Mucosa of descending colon (tissue), 3 donors: Measurements from ENCODE around the gene CLSTN2. TPM values are rescaled to one million over a fixed set of nuclear protein-coding genes. Genes with fewer than 3 reads are reported as not detected.
A peak's percentile ranks its signal among the peaks of the same experiment; 100 is the strongest.

ENCODE experiments used
- ATAC-seq: fragments of 200-7000 bp; cut with Tn5 transposase; one replicate; pipeline ENCODE4 v1.9.1; 2020; ENCODE audit warnings: mild to moderate bottlenecking, moderate library complexity
- DNase-seq, 3 donors: peaks; one replicate each; pipeline ENCODE4 v3.0.0-alpha.2; 2020
- H3K36me3 ChIP-seq: fragments of 200-600 bp; one replicate; pipeline ENCODE4 v1.8.0; 2021; ENCODE audit warnings: low read depth, mild to moderate bottlenecking
- H3K4me1 ChIP-seq: fragments of 200-600 bp; one replicate; pipeline ENCODE4 v1.8.0; 2021; ENCODE audit warnings: low read depth, mild to moderate bottlenecking
- H3K4me3 ChIP-seq: fragments of 200-600 bp; one replicate; pipeline ENCODE4 v1.8.0; 2021; ENCODE audit warnings: mild to moderate bottlenecking
- H3K9me3 ChIP-seq: fragments of 200-600 bp; one replicate; pipeline ENCODE4 v1.8.0; 2021; ENCODE audit warnings: mild to moderate bottlenecking
- CTCF ChIP-seq: fragments of 200-600 bp; IDR thresholded peaks from one replicate; pipeline ENCODE4 v1.8.0; 2022; ENCODE audit warnings: antibody characterized with exemption, mild to moderate bottlenecking
- intact Hi-C, 2 donors: fragments of 100-400 bp; cut with DNase I in 1 of 2; cut with micrococcal nuclease in 1 of 2; formaldehyde crosslinking; loops; one replicate each; pipeline versions ENCODE4 v1.11.0 to v1.11.1; 2022; cut with DNase I, micrococcal nuclease
- total RNA-seq, 3 donors: library from RNA; stranded (reverse); fragmentation: NEBNext Ultra II Directional in 2 of 3; extraction: Animal tissue kit (Norgen Biotek cat#: 25700) in 2 of 3; gene quantifications; one replicate each; pipeline versions ENCODE4 v1.2.1 to v1.2.4, GENCODE V29; 2021 to 2023
- donor health status: DM: no; HTN: no; CAD: no; lungs with moderate emphysema.
- donor health status: DM: no; HTN: no; CAD: no.
- donor health status: DM: no; HTN: yes; CAD: no.

CLSTN2 gene
- total RNA-seq, 3 donors from 2014 or later: 0.90 to 5.3 (median 2.5) TPM

DNA sequence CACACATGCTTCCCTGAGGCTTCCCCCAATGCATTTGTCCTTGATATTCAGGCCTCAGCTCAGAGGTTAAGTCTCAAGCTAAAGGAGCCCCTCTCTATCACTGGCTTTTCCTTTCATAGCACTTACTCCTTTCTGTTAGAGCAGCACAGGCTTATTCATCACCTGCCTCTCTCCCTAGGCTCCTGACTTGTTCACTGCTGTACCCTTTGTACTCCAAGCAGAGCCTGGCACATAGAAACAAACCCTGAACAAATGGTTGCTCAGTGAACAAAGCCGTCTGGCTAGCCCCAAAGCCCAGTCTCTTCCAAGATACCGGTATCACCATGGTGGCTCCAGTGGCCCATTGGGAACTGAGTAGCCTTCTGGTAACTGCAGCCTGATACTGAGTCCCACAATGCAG lies 511.7 kb downstream of the CLSTN2 start:
- intact Hi-C loops: no loop called here
- Histone ChIP-seq H3K36me3 (no peaks in the 10 kb centered on the region), H3K9me3 (no peaks in the 10 kb centered on the region), H3K4me3 (no peak overlapping the region), H3K4me1 (no peaks in the 10 kb centered on the region)
- ATAC-seq (no peak), DNase-seq (no peak)
- no peak for TF ChIP-seq CTCF

DNA sequence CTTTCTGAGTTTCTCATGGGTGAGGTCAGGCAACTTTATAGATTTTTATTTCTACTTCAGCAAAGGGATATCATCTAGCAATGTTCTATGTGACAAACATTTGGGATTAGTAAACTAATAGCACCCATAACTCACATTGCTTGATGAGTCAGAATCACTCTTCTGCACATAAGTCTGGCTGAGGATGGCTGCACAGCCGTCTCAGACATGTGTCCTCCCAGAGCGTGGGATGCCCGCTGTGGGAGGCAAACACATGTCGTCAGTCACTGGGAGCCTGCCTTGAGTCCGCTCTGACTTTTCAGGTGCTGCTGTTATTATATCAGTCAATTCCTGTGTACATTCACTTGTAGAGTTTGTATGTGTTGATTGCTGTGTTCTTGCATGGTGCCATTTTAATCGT lies 512.2 kb downstream of the CLSTN2 start:
- no peaks in the 10 kb centered on the region for H3K4me1 ChIP-seq
- ATAC-seq (no peak), DNase-seq (no peak)
- no peaks in the 10 kb centered on the region for H3K9me3 ChIP-seq
- intact Hi-C loops: no loop called here
- H3K36me3 ChIP-seq: no peaks in the 10 kb centered on the region
- no peak for TF ChIP-seq CTCF
- H3K4me3 ChIP-seq: no peak overlapping the region

DNA sequence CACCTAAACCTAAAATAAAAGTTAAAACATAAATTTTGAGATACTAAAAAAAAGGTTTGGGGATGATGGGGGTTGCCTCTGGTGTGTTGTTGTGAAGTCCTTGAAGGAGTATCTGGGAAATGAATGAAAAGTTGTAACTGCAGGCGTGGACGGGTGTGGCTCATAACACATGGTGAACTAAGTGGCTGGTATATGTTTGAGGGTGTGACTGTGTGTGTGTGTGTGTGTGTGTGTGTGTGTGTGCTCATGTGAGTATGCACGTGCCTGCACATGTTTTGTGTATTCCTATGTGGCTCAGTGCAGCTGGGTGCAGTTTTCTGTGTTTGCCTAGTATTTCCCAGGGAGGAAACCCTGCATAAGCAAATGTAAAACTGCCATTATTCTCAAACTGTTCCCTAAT lies 513.0 kb downstream of the CLSTN2 start:
- Histone ChIP-seq H3K9me3 (no peaks in the 10 kb centered on the region), H3K36me3 (no peaks in the 10 kb centered on the region), H3K4me1 (no peaks in the 10 kb centered on the region), H3K4me3 (no peak overlapping the region)
- ATAC-seq: peak; percentile 70
- intact Hi-C loops: no loop called here
- no peak for TF ChIP-seq CTCF
- peak in 1 of 3 donors; percentile 58 for DNase-seq

GRCh38 chr3:140449413-140450256 lies 514.6 kb downstream of the CLSTN2 start:
- no peak for DNase-seq
- no peaks in the 10 kb centered on the region for H3K36me3 ChIP-seq
- intact Hi-C loops: no loop called here
- no peak for TF ChIP-seq CTCF
- no peaks in the 10 kb centered on the region for H3K9me3 ChIP-seq
- H3K4me1 ChIP-seq: no peaks in the 10 kb centered on the region
- no peak for ATAC-seq
- no peak overlapping the region for H3K4me3 ChIP-seq

- DNase-seq: no peak
- H3K9me3 ChIP-seq: no peaks in the 10 kb centered on the region
- no peak overlapping the region for H3K4me3 ChIP-seq
- no peaks in the 10 kb centered on the region for H3K4me1 ChIP-seq
- no peaks in the 10 kb centered on the region for H3K36me3 ChIP-seq
- no peak for ATAC-seq
- intact Hi-C loops: no loop called here
- no peak for TF ChIP-seq CTCF
These were observed 518.8 kb downstream of the CLSTN2 start for GRCh38 chr3:140453750-140454149.
